ENCODE data around the gene ADIG. TPM values are rescaled to one million over a fixed set of nuclear protein-coding genes. Genes with fewer than 3 reads are reported as not detected.

The ADIG gene
- total and polyA plus RNA-seq, 2 experiments from 2014 or later: not detected

GRCh38 chr20:38612751-38613515 is 31.9 kb downstream of the ADIG start:
- Histone ChIP-seq H3K79me2 (ENCODE audit: insufficient read depth) (no peaks in the 10 kb centered on the region), H3K9me3 (ENCODE audit: low read depth) (no peaks in the 10 kb centered on the region), H3K4me3 (no peak overlapping the region), H3F3A (ENCODE audit: insufficient read depth) (no peaks in the 10 kb centered on the region), H2AFZ (no peak overlapping the region), H4K20me1 (ENCODE audit: insufficient read depth) (no peaks in the 10 kb centered on the region), H3K36me3 (ENCODE audit: low read depth) (no peaks in the 10 kb centered on the region), H3K4me1 (ENCODE audit: insufficient read depth) (no peaks in the 10 kb centered on the region), H3K27ac (no peak overlapping the region), H3K9ac (no peak overlapping the region), H3K27me3 (replicated peaks; ENCODE audit: insufficient read depth) (peaks cover 11% of the 10 kb centered on the region), H3K9me2 (ENCODE audit: insufficient read depth) (no peaks in the 10 kb centered on the region), H3K4me2 (ENCODE audit: unreplicated experiment) (no peak overlapping the region)
- WGBS, 2 experiments (ENCODE audit: low coverage in 1 of 2, low lambda C conversion rate in 2 of 2, missing lambda C conversion rate in 2 of 2): 40 to 47% methylated on average over 5 of the region's 5 CpGs
- TF ChIP-seq EZH2 (IDR thresholded peaks at IDR 0.05; ENCODE audit: insufficient read depth, poor library complexity, severe bottlenecking): no peak
- no peak for TF ChIP-seq EZH2phosphoT487 (IDR thresholded peaks at IDR 0.05; ENCODE audit: insufficient read depth, low read depth)
- no peak for DNase-seq
- in situ Hi-C loops (cut with MboI): no loop called here

DNA sequence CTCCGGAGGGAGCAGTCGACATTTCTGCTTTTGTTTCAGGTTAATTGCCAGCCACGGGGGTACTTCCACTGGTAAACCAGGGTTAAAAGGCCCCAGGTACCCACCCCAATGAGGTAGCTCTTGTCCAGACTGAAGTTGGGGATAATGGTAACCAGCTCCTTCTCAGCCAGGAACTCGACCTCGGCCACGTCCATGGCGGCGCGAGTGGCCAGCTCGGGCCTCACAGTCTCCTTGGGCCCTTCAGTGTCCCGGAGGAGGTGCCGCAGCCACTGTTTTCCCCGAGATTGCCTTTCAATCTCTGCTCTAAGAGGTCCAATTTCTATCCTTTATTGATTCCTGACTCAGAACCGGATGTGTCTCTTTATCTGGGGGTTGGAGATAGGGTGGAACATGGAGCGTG is 34.3 kb downstream of the ADIG start:
- no peaks in the 10 kb centered on the region for H3F3A ChIP-seq (ENCODE audit: insufficient read depth)
- TF ChIP-seq EZH2phosphoT487 (IDR thresholded peaks at IDR 0.05; ENCODE audit: insufficient read depth, low read depth) (no peak), EZH2 (IDR thresholded peaks at IDR 0.05; ENCODE audit: insufficient read depth, poor library complexity, severe bottlenecking) (no peak)
- no peak overlapping the region for H3K27ac ChIP-seq
- H3K9me3 ChIP-seq (ENCODE audit: low read depth): no peaks in the 10 kb centered on the region
- no peaks in the 10 kb centered on the region for H3K9me2 ChIP-seq (ENCODE audit: insufficient read depth)
- in situ Hi-C loops (cut with MboI): no loop called here
- no peaks in the 10 kb centered on the region for H3K36me3 ChIP-seq (ENCODE audit: low read depth)
- no peak for DNase-seq
- H4K20me1 ChIP-seq (ENCODE audit: insufficient read depth): no peaks in the 10 kb centered on the region
- no peaks in the 10 kb centered on the region for H3K4me1 ChIP-seq (ENCODE audit: insufficient read depth)
- H3K27me3 ChIP-seq (replicated peaks; ENCODE audit: insufficient read depth): peaks cover 23% of the 10 kb centered on the region
- H3K9ac ChIP-seq: no peak overlapping the region
- WGBS, 2 experiments (ENCODE audit: low coverage in 1 of 2, low lambda C conversion rate in 2 of 2, missing lambda C conversion rate in 2 of 2): 64 to 69% methylated on average over 14 to 15 of the region's 15 CpGs
- H3K79me2 ChIP-seq (ENCODE audit: insufficient read depth): no peaks in the 10 kb centered on the region
- no peak overlapping the region for H3K4me2 ChIP-seq (ENCODE audit: unreplicated experiment)
- H3K4me3 ChIP-seq: no peak overlapping the region
- H2AFZ ChIP-seq: no peak overlapping the region

DNA sequence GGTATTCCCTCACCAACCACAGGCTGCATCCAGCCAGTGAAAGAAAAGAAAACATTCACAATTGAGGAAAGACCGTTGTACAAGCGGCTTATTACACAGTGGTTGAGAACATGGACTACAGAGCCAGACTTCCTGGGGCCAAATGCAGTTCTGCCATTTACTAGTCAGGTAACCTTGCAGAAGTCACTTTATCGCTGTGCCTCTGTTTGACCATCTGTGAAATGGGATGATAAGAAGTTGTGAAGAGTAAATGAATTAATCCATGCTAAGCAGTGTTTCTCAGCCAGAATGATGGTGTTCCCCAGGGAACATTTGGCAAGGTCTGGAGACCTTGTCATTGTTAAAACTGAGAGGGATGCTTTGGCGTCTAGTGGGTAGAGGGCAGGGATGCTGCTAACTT is 35.5 kb downstream of the ADIG start:
- Histone ChIP-seq H3K9me3 (ENCODE audit: low read depth) (no peaks in the 10 kb centered on the region), H3K4me1 (ENCODE audit: insufficient read depth) (no peaks in the 10 kb centered on the region), H3K27ac (no peak overlapping the region), H4K20me1 (ENCODE audit: insufficient read depth) (no peaks in the 10 kb centered on the region), H3F3A (ENCODE audit: insufficient read depth) (no peaks in the 10 kb centered on the region), H3K36me3 (ENCODE audit: low read depth) (no peaks in the 10 kb centered on the region), H3K4me3 (no peak overlapping the region), H2AFZ (no peak overlapping the region), H3K9ac (no peak overlapping the region), H3K79me2 (ENCODE audit: insufficient read depth) (no peaks in the 10 kb centered on the region), H3K9me2 (ENCODE audit: insufficient read depth) (no peaks in the 10 kb centered on the region), H3K27me3 (replicated peaks; ENCODE audit: insufficient read depth) (peaks cover 32% of the 10 kb centered on the region), H3K4me2 (ENCODE audit: unreplicated experiment) (no peak overlapping the region)
- WGBS, 2 experiments (ENCODE audit: low coverage in 1 of 2, low lambda C conversion rate in 2 of 2, missing lambda C conversion rate in 2 of 2): 79 to 82% methylated on average over 4 of the region's 4 CpGs
- in situ Hi-C loops (cut with MboI): no loop called here
- DNase-seq: no peak
- TF ChIP-seq EZH2phosphoT487 (IDR thresholded peaks at IDR 0.05; ENCODE audit: insufficient read depth, low read depth) (no peak), EZH2 (IDR thresholded peaks at IDR 0.05; ENCODE audit: insufficient read depth, poor library complexity, severe bottlenecking) (no peak)

- H2AFZ ChIP-seq: no peak overlapping the region
- no peak overlapping the region for H3K4me3 ChIP-seq
- H3K9me3 ChIP-seq (ENCODE audit: low read depth): no peaks in the 10 kb centered on the region
- no peaks in the 10 kb centered on the region for H3K9me2 ChIP-seq (ENCODE audit: insufficient read depth)
- no peaks in the 10 kb centered on the region for H4K20me1 ChIP-seq (ENCODE audit: insufficient read depth)
- no peaks in the 10 kb centered on the region for H3K4me1 ChIP-seq (ENCODE audit: insufficient read depth)
- peak; percentile 53 for DNase-seq
- H3K4me2 ChIP-seq (ENCODE audit: unreplicated experiment): no peak overlapping the region
- no peak overlapping the region for H3K27ac ChIP-seq
- peaks cover 37% of the 10 kb centered on the region for H3K27me3 ChIP-seq (replicated peaks; ENCODE audit: insufficient read depth)
- no peaks in the 10 kb centered on the region for H3K79me2 ChIP-seq (ENCODE audit: insufficient read depth)
- H3K9ac ChIP-seq: no peak overlapping the region
- in situ Hi-C loops (cut with MboI): no loop called here
- H3F3A ChIP-seq (ENCODE audit: insufficient read depth): no peaks in the 10 kb centered on the region
- no peak for TF ChIP-seq EZH2 (IDR thresholded peaks at IDR 0.05; ENCODE audit: insufficient read depth, poor library complexity, severe bottlenecking)
- no peak for TF ChIP-seq EZH2phosphoT487 (IDR thresholded peaks at IDR 0.05; ENCODE audit: insufficient read depth, low read depth)
- WGBS, 2 experiments (ENCODE audit: low coverage in 1 of 2, low lambda C conversion rate in 2 of 2, missing lambda C conversion rate in 2 of 2): 54 to 61% methylated on average over 16 of the region's 16 CpGs
- H3K36me3 ChIP-seq (ENCODE audit: low read depth): no peaks in the 10 kb centered on the region
Observed at GRCh38 chr20:38617011-38617829, 36.2 kb downstream of the ADIG start.
